ENCODE results near the gene FIBIN.

DNA sequence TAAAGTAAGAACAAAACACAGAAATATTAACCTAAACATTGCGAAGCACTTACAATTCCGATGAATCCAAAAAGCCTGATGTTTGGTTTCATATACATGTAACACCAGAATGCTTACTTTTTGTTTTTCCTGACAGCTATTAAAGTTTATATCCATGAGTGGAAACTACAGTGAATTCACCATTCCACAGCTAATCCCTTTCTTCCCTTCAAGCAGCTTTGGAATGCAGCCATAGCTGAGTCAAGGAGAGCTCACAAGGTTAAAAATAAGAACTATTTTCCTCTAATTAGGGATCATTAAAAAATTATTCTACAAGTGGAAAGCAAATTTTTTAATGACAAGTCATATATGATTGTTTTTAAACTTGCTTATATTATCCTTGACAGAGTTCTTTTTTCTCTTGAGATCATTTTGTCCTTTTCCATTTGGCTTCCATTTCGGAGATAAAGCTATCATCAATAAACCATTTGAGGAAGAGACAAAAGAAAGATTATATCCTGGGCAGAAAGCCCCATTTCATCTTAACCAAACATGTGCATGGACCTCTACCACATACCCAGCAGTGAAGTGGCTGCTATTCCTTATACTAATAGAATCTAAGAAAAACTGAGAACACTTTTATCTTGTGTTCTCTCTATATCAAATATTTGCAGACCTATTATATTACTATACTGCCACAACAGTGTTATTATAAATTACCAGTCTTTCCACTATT is 19.7 kb upstream of the FIBIN start:
- TF ChIP-seq, protein P1, sequence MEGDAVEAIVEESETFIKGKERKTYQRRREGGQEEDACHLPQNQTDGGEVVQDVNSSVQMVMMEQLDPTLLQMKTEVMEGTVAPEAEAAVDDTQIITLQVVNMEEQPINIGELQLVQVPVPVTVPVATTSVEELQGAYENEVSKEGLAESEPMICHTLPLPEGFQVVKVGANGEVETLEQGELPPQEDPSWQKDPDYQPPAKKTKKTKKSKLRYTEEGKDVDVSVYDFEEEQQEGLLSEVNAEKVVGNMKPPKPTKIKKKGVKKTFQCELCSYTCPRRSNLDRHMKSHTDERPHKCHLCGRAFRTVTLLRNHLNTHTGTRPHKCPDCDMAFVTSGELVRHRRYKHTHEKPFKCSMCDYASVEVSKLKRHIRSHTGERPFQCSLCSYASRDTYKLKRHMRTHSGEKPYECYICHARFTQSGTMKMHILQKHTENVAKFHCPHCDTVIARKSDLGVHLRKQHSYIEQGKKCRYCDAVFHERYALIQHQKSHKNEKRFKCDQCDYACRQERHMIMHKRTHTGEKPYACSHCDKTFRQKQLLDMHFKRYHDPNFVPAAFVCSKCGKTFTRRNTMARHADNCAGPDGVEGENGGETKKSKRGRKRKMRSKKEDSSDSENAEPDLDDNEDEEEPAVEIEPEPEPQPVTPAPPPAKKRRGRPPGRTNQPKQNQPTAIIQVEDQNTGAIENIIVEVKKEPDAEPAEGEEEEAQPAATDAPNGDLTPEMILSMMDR (conservative IDR thresholded peaks at IDR 0.05): no peak
- TF ChIP-seq EZH2 (IDR thresholded peaks at IDR 0.05; ENCODE audit: low read depth): no peak
